Measurements from ENCODE around the gene AGPAT3.

DNA sequence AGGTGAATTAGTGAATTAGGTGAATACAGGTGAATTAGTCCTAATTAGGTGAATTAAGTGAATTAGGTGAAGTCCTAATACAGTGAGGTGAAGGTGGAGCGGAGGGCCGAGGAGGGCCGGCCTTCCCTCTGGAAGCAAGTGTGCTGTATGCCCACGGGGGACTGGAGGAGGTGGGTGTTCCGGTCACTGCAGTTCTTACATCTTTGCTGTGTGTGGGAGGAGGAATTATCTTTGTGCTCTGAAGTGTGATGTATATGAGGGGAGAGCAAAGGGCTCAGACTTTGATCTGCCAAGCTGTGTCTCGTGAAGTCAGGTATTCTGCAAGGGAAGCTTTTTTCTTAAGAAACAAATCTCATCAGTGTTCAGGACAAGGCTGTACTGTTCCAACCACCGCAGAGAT is 45.4 kb downstream of the AGPAT3 start:
- TF ChIP-seq POLR2A (IDR thresholded peaks at IDR 0.05) (no peak), POLR2AphosphoS5 (IDR thresholded peaks at IDR 0.05) (no peak)
- TF ChIP-seq, protein P1, sequence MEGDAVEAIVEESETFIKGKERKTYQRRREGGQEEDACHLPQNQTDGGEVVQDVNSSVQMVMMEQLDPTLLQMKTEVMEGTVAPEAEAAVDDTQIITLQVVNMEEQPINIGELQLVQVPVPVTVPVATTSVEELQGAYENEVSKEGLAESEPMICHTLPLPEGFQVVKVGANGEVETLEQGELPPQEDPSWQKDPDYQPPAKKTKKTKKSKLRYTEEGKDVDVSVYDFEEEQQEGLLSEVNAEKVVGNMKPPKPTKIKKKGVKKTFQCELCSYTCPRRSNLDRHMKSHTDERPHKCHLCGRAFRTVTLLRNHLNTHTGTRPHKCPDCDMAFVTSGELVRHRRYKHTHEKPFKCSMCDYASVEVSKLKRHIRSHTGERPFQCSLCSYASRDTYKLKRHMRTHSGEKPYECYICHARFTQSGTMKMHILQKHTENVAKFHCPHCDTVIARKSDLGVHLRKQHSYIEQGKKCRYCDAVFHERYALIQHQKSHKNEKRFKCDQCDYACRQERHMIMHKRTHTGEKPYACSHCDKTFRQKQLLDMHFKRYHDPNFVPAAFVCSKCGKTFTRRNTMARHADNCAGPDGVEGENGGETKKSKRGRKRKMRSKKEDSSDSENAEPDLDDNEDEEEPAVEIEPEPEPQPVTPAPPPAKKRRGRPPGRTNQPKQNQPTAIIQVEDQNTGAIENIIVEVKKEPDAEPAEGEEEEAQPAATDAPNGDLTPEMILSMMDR (IDR thresholded peaks at IDR 0.05) = no peak

Measured in prostate gland (tissue), 2 donors.